ENCODE data around the gene SLC26A11.
A peak's percentile ranks its signal among the peaks of the same experiment; 100 is the strongest.
"Not testable (repeated sequence)": the region's sequence is repeated elsewhere in the genome, so short reads cannot be mapped to it uniquely, and the experiment has no call there.

SLC26A11 gene

GRCh38 chr17:80219013-80219762 lies 1.0 kb upstream of the SLC26A11 start:
- DNase-seq = peak; percentile 91 to 93

GRCh38 chr17:80219763-80220053 lies 519 bp upstream of the SLC26A11 start:
- DNase-seq = no peak

GRCh38 chr17:80220736-80221215 lies 549 bp downstream of the SLC26A11 start:
- peak in 1 of 2 donors; percentile 22 for DNase-seq

DNA sequence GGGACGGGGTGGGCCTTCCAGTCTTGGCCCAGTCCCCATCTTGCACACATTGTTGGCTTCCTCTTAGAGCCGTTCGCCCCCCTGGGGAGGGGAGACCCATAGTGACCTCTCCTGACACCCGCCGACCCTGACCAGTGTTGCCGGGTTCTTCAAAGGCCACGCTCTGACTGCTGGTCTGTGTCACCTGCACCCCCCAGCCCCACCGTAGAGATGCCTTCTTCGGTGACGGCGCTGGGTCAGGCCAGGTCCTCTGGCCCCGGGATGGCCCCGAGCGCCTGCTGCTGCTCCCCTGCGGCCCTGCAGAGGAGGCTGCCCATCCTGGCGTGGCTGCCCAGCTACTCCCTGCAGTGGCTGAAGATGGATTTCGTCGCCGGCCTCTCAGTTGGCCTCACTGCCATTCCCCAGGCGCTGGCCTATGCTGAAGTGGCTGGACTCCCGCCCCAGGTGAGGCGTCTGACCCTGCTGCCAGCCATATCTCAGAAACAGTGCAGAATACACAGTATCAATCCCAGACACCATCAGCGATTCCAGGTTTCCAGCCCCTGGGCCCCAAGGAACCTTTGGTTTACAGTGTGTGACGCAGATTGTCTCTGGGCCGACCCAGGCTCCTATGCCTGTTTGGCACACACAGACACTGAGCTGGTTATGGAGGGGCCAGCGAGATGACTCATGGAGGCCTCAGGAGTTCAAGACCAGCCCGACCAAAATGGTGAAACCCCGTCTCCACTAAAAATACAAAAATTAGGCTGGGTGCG lies 1.3 kb downstream of the SLC26A11 start:
- no peak for DNase-seq

- no peak for DNase-seq
Observed at GRCh38 chr17:80222376-80223141, 2.3 kb downstream of the SLC26A11 start.

DNA sequence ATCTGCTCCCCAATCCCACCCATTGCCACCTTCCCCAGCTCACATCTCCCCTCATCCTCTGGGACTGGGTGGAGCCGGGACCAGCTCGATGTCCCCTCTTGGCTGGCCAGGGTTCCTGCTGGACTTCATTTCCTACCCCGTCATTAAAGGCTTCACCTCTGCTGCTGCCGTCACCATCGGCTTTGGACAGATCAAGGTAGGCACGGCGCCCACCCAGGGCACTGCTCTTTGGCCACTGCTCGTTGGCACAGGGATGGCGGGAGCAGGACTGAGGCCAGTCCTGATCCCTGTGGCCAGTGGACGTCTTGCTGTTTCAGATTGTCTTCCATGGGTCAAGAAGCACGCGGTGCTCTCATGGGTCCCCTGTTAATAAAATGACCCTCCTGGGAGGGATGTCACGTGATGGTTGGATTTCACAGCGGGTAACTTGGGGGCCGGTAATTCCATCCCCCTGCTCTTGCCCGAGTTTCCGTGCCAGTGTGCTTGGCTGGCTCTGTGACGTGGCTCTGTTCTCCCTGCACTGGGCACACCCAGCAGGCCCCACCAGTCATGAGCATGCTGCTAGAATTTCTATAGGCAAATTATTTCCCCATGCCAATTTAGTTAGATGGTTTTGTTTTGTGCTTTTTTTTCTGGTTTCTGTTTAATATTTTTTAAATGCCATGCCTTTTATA lies 3.1 kb downstream of the SLC26A11 start:
- DNase-seq = no peak

GRCh38 chr17:80223838-80224497 lies 3.7 kb downstream of the SLC26A11 start:
- no peak for DNase-seq

DNA sequence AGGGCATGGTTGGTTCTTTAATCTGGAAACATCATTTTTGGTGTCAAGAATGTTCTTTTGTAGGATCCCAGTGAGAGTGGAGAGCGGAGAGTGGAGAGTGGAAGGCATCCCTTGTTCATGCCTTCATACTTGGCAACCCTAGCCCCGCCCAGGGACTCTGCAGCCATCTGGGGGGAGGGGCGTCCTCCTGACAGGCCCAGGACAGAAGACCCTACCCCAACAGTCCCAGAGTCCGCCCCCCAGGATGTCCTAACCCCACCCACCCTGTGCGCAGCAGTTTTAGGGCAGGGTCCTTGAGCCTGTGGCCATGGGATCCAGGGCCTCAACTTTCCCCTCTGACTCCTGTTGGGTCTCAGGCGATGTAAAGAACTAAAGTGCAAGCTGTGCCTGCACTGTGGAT lies 4.5 kb downstream of the SLC26A11 start:
- no peak for DNase-seq

DNA sequence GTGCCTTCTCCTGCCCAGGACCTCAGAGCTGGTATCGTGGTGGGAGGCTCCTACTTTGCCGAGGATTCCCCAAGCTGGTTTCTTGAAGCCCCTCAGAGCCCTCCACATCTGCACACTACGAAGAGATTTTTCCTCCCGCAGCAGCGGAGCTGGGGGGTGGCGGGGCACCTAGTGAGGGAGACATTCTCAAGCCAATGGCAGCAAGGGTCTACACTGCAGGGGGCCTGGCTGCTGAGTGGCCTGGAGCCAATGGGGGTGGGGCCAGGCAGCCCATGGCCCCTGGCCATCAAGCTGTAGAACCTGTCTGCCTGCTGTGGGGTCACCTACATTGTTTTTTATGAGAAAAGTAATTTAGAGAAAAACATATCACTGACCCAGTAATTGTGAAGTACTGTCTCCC lies 5.0 kb downstream of the SLC26A11 start:
- no peak for DNase-seq

DNA sequence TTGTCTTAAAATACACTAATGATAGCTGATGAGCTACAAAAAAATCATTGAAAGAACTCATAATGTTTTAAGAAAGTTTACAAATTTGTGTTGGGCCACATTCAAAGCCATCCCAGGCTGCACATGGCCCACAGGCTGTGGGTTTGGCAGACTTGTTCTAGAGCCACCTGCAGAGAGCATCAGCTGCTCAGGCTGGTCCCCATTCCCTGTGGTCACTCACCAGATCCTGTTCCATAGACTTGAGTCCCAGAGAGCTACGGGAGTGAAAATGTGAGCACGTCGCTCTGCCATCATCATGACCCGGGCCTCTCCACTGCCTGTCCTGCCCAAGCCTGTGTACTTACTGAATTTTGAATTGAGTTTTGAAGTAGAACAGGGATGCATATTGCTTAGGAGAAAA lies 6.9 kb downstream of the SLC26A11 start:
- no peak for DNase-seq

DNA sequence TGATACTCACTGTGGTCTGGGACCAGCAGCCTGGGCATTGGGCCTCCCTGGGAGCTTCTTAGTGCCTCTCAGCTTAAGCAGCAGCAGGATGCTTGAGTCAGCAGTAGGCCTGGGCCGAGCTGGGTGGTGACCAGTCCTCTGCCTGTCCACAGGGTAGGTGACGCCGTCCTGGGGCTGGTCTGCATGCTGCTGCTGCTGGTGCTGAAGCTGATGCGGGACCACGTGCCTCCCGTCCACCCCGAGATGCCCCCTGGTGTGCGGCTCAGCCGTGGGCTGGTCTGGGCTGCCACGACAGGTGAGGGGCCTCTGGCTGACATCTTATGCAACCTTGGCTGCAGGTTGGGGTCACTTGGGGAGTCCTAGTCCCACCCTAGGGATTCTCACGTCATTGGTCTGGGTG lies 7.4 kb downstream of the SLC26A11 start:
- no peak for DNase-seq

- no peak for DNase-seq
Observed at GRCh38 chr17:80228477-80228876, 8.2 kb downstream of the SLC26A11 start.

- no peak for DNase-seq
Observed at GRCh38 chr17:80229011-80229410, 8.8 kb downstream of the SLC26A11 start.

- DNase-seq = no peak
Observed at GRCh38 chr17:80232438-80232837, 12.2 kb downstream of the SLC26A11 start.

DNA sequence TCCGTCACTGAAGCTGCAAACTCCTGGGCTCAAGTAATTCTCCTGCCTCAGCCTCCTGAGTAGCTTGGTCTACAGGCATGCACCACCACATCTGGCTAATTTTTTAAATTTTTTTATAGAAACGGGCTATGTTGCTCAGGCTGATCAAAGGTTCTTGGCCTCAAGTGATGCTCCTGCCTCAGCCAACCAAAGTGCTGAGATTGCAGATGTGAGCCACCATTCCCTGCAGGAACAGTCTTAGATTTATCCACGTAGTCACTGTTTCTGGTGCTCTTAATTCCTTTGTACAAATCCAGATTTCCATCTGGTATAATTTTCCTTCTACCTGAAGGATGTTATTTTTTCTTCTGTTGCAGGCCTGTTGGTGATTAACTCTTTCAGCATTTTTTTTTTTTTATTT lies 13.0 kb downstream of the SLC26A11 start:
- no peak for DNase-seq

DNA sequence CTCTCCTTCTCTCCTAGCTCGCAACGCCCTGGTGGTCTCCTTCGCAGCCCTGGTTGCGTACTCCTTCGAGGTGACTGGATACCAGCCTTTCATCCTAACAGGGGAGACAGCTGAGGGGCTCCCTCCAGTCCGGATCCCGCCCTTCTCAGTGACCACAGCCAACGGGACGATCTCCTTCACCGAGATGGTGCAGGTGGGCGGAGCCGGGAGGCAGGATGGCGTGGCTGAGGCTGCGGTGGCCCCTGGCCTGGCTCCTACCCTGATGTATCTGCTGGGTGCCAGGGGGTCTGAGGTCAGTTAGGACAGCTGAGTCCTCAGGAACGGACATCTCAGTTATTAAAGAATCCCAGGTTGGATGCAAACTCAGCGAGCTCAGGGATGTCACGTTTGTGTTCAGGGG lies 16.7 kb downstream of the SLC26A11 start:
- DNase-seq = no peak

GRCh38 chr17:80237386-80237785 lies 17.2 kb downstream of the SLC26A11 start:
- no peak for DNase-seq

DNA sequence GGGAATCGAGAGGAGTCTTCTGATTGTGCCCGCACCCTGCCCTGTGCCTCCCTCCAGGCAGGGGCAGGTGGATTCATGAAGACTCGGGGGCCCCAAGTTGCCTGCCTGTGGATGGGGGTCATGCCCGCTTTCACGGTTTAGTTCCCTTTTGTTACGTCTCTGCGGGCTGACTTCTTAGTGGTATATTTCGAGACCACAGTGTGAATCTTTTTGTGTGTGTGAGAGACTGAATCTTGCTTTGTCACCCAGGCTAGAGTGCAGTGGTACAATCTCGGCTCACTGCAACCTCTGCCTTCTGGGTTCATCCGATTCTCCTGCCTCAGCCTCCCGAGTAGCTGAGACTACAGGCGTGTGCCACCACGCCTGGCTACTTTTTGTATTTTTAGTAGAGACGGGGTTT lies 22.3 kb downstream of the SLC26A11 start:
- DNase-seq = no peak

DNA sequence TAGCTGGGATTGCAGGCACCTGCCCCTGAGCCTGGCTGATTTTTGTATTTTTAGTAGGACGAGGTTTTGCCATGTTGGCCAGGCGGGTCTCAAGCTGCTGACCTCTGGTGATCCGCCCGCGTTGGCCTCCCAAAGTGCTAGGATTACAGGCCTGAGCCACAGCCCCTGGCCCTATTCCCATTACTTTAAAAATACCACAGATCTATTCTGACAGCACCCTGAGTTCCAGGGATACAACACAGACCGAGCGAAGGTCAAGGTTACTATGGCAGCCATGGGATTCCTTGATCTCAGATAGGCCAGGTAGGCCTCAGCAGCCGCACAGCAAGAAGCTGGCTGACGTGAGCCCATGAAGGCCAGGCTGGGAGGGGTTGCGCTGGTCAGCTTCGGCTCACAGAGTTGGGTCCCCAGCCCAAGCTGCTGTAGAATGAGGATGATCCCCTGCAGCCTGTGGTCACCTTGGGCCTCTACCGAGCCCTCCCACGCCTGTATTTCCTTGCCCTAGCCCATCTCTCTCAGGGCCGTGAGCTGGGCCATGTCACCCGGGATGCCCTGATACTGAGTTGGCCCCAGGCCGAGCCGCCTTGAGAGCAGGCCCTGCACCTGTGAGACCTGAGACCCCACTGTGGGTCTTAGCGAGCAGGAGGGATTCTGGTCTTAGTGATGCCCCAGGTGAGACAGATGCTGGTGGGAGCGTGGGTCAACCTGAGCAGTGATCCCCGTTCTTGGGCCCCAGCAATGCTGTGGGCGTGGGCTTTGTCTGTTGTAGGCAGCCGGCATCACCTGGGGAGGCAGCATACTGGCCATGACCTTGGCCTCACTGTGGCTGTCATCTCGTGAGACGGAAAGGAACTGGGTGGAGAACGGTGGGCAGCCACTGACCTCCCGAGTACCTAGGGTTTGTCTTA lies 23.6 kb downstream of the SLC26A11 start:
- DNase-seq = no peak

- DNase-seq = not testable (repeated sequence)
Observed at GRCh38 chr17:80244448-80244847, 24.2 kb downstream of the SLC26A11 start.

DNA sequence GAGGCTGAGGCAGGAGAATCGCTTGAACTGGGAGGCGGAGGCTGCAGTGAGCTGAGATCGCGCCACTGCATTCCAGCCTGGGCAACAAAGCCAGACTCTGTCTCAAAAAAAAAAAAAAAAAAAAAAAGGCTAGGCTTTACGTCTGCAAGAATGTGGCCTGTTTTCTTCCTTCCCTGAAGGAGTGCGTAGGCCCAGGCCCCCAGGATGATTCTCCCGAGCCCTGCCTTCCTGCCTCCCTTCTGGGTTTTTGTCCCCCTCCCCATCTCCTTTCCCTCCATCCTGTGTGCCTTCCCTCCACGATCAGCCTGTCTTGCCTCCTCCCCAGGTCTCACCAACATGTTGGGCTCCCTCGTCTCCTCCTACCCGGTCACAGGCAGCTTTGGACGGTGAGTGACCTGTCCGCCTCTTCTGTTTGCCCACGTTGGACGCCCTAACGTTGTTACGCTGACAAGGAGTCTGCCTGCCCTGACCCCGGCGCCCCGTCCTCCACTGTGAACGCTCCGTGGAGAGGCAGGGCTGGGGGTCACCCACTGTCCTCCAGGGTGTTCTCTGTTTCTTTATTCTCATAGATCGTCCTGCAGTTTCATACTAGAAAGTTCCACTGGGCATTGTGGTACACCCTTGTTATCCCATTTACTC lies 24.8 kb downstream of the SLC26A11 start:
- no peak for DNase-seq
